Stimulated activated CD8-positive, alpha-beta memory T cell treated with anti-CD3 and anti-CD28 coated beads, Interleukin-4, amount 100 ng/mL, for 1 hour (primary cell): ENCODE data around the gene BTBD16.

Experiments used
- DNase-seq, 2 donors: peaks; one replicate each; pipeline ENCODE4 v3.0.0-alpha.2; 2020; ENCODE audit warnings: low read depth in 2 of 2, low spot score in 1 of 2

Gene BTBD16

DNA sequence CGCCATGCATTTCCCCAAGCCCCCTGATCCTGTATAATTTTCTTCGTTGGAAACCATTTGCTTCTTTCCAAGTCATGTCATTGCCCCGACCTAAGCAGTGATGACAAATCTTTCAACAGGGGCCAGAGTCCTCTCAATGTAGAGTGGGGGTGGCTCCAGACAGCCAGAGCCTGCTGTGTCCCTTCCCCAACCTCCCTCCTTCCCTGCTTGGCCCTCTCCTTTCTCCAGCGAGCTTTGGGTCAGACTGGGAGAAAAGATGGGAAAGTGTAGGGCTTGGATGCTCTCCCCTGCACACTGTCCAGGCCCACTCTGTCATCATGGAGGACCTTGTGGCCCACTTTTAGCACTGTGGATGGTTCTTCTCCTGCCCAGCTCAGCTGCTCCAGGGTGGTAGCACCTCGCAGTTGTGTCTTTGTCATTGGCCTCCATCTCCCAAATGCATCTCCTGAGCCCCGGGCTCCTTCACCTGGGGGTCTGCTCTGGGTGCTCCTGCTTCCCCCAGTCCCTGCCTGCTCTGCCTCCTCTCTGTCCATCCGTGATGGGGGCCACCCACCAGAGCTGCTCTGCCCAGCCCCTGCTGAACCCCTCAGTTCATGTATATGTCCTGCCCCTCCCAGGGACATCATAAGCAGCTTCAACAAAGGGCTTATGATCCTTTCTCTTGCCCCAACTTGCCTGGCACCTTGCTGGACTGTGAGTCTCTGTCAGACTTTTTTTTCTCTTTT lies 37.5 kb downstream of the BTBD16 start:
- DNase-seq: no peak

DNA sequence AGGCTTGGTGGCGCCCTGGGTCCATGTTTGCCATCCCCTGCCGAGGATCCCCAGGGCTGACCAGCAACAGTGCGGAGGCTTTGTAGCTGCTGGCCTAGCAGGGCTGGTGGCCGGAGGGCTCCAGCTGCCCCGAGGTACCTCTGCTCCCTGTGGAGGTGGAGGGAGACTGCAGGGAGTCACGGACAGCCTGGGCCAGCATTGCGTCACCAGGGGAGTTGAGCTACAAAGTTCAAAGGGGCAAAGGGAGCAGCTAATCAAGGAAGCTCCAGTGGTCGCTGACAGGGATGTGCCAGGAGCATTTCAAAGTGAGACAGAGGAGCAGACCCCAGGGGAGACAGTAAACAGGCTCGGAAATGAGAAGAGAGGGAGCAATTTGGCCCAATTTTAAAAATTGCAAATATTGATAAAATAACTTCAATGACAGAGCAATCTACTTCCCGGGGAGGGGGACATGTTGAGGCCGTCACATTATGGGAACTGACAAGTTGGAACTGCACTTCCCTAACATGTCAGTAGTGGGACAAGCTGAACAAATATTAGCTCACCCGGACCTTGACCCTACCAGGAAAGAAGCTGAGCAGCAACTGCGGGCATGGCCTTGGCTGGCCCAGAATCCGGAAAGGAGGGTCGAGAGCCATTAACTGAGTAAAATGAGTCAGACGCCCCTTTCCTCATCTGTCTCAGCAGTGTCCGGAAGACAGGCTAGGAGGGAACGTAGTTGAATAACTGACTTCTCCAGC lies 39.4 kb downstream of the BTBD16 start:
- DNase-seq: no peak

DNA sequence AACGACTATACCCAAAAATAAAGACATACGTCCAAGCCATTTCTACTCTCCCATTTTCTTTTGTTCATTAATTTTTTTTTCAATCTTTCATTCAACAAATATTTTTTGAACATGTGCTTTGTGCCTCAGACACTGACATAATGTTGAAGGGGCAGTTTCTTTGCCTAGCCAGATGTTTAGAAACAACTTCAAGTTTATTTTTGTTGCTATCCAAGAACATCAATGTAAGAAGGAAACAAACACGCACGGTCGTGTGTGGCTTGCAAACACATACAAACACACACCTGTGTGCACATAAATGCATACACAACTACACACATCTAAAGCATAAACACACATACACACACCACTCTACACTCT lies 39.9 kb downstream of the BTBD16 start:
- no peak for DNase-seq

DNA sequence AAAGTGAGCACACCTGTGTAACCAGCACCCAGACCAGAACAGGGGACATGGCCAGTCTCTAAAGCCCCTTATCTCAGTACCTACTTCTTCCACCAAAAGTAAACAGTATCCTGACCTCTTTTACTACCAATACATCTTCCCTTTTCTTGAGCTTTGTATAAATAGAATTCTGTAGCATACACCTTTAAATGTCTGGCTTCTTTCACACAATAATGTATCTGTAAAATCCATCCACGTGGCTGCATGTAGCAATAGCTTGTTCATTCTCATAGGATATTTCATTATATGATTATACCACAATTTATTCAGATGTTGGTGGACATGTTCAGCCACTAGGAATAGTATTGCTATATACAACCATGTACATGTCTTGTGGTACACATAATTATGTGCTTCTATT lies 40.6 kb downstream of the BTBD16 start:
- no peak for DNase-seq

DNA sequence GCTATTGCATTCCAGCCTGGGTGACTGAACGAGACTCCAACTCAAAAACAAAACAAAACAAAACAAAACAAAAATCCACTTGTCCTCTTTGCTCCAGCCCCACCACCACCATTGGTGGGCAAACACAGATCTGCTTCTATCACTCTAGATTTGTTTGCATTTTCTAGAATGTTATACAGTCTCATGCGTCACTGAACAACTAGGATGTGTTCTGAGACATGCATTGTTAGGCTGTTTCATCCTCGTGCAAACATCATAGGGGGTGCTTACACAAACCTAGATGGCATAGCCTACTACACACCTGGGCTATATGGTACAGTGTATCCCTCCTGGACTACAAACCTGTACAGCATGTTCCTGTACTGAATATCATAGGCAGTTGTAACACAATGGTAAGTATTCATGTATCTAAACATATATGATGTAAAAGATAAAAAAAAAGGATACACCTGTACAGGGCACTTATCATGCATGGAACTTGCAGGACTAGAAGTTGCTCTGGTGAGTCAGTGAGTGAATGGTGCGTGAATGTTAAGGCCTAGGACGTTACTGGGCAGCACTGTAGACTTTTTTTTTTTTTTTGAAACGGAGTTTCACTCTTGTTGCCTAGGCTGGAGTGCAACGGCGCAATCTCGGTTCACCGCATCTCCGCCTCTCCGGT lies 45.3 kb downstream of the BTBD16 start:
- no peak for DNase-seq

GRCh38 chr10:122321960-122322359 lies 50.9 kb downstream of the BTBD16 start:
- DNase-seq: no peak

GRCh38 chr10:122323189-122323588 lies 52.1 kb downstream of the BTBD16 start:
- no peak for DNase-seq

DNA sequence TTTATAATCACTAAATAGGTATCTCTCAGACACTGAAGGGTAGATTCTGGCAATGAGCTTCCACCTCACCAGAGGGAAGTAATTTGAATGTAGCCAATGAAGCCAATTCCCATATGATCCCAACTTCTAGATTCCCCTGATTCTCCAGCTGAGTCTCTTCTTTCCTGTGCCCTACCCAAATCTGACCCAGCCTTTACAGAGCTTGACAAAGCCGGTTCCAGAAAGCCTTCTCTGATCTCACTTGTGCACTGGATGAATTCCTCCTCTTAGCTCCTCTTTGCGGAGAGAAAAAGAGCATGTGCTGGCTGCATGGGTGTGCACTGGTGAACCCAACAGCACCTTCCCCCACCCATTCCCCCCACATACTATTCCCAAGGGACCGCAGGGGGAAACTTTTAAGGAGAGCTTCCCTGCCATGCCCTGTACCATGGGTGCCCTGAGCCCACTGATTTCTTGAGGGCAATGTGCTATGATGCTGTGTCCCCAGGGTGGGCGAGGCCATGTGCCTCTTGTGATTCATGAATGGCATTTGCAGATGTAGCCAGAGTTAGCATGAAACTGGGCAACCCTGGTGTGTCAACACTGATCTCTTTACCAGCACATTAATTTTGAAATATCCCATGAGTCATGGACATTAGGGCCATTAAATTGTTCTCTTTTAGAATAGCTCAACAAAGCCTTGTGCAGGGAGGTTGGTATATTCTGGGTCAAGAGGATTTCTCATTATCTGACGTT lies 53.0 kb downstream of the BTBD16 start:
- no peak for DNase-seq

GRCh38 chr10:122325235-122325634 lies 54.1 kb downstream of the BTBD16 start:
- no peak for DNase-seq

- no peak for DNase-seq
Observed at GRCh38 chr10:122326385-122326784, 55.3 kb downstream of the BTBD16 start.

- no peak for DNase-seq
Observed at GRCh38 chr10:122326806-122327205, 55.7 kb downstream of the BTBD16 start.

GRCh38 chr10:122327237-122328206 lies 56.4 kb downstream of the BTBD16 start:
- no peak for DNase-seq

DNA sequence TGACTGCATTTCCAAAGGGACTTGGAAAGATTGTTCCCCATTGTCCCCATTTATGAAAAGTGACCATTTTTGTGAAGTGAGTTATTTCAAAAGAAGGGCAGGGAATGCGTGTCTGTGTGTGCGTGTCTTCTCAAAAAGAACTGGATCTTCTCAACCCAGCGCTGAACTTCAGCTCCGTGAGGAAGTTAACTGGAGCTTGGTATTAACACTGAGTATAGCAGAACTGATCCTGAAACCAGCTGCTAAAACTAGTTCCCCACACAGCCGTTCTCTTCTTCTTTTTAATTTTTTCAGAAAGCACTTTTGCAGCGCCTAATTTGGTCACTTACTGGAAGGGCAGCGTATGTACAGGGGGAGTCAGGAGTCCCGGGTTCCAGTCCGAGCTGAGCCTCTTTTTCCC lies 57.6 kb downstream of the BTBD16 start:
- no peak for DNase-seq

GRCh38 chr10:122329416-122329815 lies 58.3 kb downstream of the BTBD16 start:
- no peak for DNase-seq

DNA sequence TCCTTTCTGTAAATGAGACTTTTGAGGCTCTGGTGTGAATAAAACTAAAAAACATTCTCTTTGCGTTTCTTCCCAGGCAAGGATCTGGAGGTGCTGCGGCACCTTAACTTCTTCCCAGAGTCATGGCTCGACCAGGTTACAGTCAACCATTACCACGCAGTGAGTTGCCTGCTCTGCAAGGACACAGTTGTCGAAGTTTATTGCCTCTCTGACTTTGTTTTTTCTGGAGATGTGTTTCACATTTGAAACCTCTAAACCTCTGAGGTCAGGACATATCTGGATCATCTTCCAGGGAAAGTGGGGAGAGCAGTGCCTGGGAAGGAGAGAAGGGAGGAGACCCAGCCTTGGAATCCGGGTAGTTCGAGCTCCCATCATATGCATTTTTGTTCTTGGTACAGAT lies 60.0 kb downstream of the BTBD16 start:
- DNase-seq: no peak

GRCh38 chr10:122331615-122332446 lies 60.7 kb downstream of the BTBD16 start:
- DNase-seq: no peak

DNA sequence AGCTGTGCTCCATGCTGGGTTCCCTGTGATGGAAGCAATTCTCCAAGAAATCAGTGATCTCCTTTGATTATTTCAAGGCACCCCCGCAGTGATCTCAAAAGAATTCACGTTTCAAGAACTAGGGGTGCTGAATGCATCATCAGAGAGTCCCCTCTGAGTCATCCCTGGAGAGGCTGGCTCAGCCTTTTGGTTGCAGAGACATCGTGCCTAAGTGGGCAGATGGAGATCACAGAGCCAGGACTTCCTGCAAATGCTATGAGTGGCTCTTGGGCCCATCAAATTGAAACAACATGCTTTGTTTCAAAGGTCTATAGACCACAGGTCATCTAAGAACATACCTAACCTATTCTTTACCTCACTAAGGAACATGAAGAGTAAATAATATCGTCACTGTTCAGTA lies 61.9 kb downstream of the BTBD16 start:
- DNase-seq: no peak

DNA sequence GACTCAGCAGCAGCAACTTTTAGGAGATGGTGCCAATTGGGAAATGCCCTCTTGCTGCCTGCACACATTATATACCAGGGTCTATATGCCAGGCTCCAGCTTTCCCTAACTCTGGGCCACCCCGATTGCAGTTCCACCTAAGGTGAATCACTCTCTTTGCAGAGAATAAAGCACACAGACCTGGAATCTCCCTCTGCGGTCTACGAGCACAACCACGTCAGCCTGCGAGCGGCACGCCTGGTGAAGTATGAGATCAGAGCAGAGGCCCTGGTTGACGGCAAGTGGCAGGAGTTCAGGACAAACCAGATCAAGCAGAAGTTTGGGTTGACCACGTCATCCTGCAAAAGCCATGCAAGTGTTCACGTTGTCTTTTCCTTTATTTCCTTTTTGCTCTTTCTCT lies 65.2 kb downstream of the BTBD16 start:
- DNase-seq: no peak

DNA sequence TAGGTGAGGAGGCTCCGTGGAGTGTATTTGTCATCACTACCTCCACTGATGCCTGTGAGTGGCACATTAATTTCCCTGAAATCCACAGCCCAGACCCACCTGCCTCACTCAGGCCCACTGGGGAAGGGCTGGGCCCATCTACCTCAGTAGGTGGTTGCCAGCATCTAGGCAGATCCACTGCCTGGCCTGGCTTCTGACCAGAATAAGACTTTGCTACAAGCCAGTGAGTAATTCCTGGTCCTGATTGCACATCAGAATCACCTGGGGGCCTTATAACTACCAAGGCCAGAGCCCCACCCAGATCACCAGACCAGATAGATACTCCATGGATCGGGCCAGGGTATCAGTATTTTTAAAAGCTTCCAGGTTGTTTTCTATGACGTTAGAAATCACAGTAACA lies 65.9 kb downstream of the BTBD16 start:
- DNase-seq: no peak
